Stimulated activated effector memory CD8-positive, alpha-beta T cell treated with anti-CD3 and anti-CD28 coated beads, Interleukin-12 subunit alpha, Interleukin-12 subunit beta, amount 100 ng/mL, for 72 hours (primary cell): ENCODE data around the gene DAND5.
"Not testable (repeated sequence)": the region's sequence is repeated elsewhere in the genome, so short reads cannot be mapped to it uniquely, and the experiment has no call there.

Source experiments
- ATAC-seq: fragments of 150-1000 bp; cut with Tn5 transposase; 2 replicates; pipeline ENCODE4 v1.10.0; 2021
- DNase-seq, 2 donors: peaks; one replicate each; pipeline ENCODE4 v3.0.0; 2021 to 2022; ENCODE audit warnings: low spot score in 2 of 2
- H3K27ac Mint-ChIP-seq: one replicate; pipeline ENCODE4 v1.8.0; 2022; ENCODE audit warnings: mild to moderate bottlenecking, mixed read lengths
- H3K36me3 Mint-ChIP-seq: one replicate; pipeline ENCODE4 v1.8.0; 2022; ENCODE audit warnings: mild to moderate bottlenecking, mixed read lengths
- H3K4me1 Mint-ChIP-seq: one replicate; pipeline ENCODE4 v1.8.0; 2022; ENCODE audit warnings: mixed read lengths
- H3K4me3 Mint-ChIP-seq: one replicate; pipeline ENCODE4 v1.8.0; 2022; ENCODE audit warnings: mild to moderate bottlenecking, mixed read lengths
- H3K9me3 Mint-ChIP-seq: one replicate; pipeline ENCODE4 v1.8.0; 2022; ENCODE audit warnings: mixed read lengths

The DAND5 gene

DNA sequence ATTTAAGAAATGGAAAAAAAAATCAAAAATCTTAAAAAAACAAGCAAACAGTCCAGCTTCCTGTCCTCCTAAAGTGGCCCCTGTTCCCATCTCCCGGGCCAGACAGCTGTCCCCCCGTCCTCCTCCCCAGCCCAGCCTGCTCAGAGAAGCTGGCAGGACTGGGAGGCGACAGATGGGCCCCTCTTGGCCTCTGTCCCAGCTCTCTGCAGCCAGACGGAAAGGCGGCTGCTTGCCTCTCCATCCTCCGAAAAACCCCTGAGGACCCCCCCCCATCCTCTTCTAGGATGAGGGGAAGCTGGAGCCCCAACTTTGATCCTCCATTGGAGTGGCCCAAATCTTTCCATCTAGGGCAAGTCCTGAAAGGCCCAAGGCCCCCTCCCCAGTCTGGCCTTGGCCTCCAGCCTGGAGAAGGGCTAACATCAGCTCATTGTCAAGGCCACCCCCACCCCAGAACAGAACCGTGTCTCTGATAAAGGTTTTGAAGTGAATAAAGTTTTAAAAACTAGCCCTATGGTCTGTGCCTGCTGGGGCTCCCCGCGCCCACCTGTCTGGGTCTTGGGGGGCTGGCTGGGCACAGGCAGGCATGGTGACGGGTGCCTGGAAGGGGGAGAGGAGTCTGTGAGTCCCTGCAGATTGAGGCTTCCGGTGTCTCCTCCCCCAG is 16.1 kb upstream of the DAND5 start:
- H3K27ac Mint-ChIP-seq = peak overlapping the region; percentile 96
- H3K4me3 Mint-ChIP-seq = no peak overlapping the region
- H3K36me3 Mint-ChIP-seq = peaks cover 73% of the 10 kb centered on the region
- DNase-seq (no peak), ATAC-seq (no peak)
- no peaks in the 10 kb centered on the region for H3K9me3 Mint-ChIP-seq
- peaks cover 50% of the 10 kb centered on the region for H3K4me1 Mint-ChIP-seq

DNA sequence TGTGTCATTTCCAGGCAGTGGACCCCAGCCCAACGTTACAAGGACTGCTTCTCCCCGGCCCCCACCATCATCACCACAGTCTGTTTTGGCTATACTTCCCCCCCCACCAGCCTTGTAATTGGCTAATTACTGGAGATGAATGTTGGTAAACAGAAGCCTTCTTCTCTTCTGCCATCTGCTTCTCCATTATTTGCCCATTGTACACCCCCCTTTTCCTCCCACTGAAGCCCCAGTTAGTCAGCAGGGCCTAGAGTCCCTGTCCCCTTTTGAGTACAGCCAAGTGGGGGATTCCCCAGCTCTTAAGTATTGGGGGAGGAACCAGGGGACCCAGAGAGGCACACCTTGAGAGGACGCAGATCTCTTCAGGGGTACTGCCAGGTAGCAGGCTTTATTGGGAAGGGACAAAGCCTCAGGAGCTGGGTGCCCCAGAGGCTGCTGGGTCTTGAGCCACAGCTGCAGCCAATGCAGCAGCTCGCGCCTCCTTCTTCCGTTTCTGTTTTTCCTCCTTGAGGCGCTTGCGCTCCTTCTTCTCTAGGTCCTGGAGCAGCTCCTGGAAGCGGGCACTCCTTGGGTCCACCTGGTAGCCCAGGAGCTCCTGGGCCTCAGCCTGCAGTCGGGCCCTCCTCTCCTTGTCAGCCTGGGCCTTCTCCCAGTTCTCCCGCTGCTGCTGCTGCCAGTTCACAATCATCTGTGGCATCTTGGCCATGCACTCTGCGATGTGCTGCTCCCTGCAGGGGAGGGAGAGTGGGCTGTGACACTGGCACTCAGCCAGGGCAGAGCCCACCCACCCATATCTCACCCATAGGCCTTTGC is 15.4 kb upstream of the DAND5 start:
- H3K36me3 Mint-ChIP-seq = peaks cover 66% of the 10 kb centered on the region
- peaks cover 46% of the 10 kb centered on the region for H3K4me1 Mint-ChIP-seq
- no peak for ATAC-seq

DNA sequence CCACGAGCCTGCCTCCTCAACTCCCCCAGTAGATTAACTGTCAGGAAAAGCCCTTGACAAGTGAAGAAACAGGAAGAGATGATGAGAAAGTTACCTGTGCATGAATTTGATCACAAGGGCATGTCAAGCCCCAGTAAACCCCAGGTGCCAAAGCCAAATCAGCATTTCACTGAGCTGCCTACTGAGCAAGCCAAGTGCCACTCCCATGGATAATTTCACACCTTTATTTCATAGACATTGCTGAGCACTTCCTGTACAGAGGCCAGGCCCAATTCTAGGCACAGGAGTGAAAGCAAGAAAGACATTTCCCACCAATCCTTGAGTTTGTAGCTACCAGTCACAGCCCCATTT is 14.8 kb upstream of the DAND5 start:
- Mint-ChIP-seq H3K4me1 (peaks cover 41% of the 10 kb centered on the region), H3K9me3 (no peaks in the 10 kb centered on the region)

More for the DNA sequence above, 15.4 kb upstream of the DAND5 start:
- Mint-ChIP-seq H3K27ac (peak overlapping the region; percentile 96), H3K9me3 (no peaks in the 10 kb centered on the region), H3K4me3 (peak overlapping the region; percentile 86)
- no peak for DNase-seq

DNA sequence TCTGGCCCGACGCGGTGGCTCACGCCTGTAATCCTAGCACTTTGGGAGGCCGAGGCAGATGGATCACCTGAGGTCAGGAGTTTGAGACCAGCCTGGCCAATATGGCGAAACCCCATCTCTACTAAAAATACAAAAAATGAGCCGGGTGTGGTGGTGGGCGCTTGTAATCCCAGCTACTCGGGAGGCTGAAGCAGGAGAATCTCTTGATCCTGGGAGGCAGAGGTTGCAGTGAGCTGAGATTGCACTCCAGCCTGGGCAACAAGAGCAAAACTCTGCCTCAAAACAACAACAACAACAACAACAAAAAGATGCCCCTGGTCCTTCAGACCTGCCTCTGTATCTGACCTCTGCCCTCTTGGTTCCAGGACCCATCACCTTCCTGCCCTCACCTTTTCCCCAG is 13.8 kb upstream of the DAND5 start:
- Mint-ChIP-seq H3K36me3 (peaks cover 50% of the 10 kb centered on the region), H3K4me1 (peaks cover 31% of the 10 kb centered on the region), H3K27ac (peak overlapping the region; percentile 96), H3K4me3 (peak overlapping the region; percentile 86)
- not testable (repeated sequence) for ATAC-seq, DNase-seq, H3K9me3 Mint-ChIP-seq

More for the DNA sequence above, 14.8 kb upstream of the DAND5 start:
- H3K27ac Mint-ChIP-seq = peak overlapping the region; percentile 96
- no peak for DNase-seq
- H3K4me3 Mint-ChIP-seq = peak overlapping the region; percentile 86
- ATAC-seq = no peak
- H3K36me3 Mint-ChIP-seq = peaks cover 60% of the 10 kb centered on the region

DNA sequence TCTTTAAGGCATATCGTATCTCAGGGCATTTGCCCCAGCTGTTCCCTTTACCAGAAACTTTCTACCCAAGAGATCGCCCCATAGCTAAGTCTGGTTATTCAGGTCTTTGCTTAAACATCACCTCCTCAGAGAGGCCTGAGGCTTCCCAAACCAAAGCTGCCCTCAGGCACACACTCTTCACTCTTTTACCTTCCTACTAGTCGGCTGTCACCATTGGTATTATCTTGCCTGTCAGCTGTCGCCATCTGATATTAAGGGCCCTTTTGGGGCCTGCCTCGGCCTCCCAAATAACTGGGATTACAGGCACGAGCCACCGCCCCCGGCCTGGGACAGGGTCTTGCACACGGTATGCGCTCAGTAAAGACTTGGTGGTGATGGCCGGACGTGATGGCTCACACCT is 13.4 kb upstream of the DAND5 start:
- no peak for ATAC-seq
- Mint-ChIP-seq H3K9me3 (no peaks in the 10 kb centered on the region), H3K4me1 (peaks cover 29% of the 10 kb centered on the region), H3K27ac (peak overlapping the region; percentile 96), H3K36me3 (peaks cover 46% of the 10 kb centered on the region), H3K4me3 (peak overlapping the region; percentile 86)
- DNase-seq = no peak

DNA sequence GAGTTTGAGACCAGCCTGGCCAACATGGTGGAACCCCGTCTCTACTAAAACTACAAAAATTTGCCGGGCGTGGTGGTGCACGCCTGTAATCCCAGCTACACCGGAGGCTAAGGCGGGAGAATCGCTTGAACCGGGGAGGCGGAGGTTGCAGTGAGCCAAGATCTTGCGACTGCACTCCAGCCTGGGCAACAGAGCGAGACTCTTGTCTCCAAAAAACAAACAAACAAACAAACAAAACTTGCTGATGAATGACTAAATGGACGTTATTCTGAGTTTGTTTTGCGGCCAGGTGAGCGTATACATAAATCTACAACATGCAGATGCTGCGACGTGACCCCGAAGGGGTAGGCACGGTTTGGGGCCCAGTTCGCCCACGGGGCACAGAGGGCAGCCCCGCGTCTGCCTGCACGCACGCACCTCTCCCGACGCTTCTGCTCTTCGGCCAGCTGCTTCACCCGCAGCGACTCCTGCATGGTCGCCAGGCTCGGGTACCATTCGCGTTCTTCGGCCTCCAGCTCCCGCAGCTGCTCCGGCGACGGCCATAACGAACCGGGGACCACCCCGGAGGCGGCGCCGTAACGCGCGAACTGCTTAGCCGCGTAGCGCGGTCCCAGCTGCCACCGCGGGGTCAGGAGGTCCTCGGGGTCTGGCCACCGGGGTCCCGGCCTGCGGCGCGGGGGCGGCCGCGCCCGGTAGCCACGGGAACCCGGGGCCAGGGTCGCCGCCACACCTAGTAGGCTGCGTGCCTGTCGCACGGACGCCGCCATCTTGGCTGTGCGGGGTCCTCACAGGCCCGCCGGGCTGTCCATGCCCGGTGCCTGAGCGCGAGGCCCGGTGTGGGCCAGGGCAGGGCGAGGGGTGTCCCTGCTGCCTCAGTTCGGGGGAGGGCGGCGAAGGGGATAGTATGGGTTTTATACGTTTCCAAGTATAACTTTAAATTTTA is 12.7 kb upstream of the DAND5 start, which contains the start of gene GADD45GIP1:
Gene GADD45GIP1, minus strand, starts transcription at position 778 of the 943 bp plus-strand sequence. Its CDS starts 11 bp downstream, at position 767.
- Mint-ChIP-seq H3K4me1 (peaks cover 29% of the 10 kb centered on the region), H3K27ac (peak within 1 kb of the TSS; percentile 96), H3K9me3 (no peaks in the 10 kb centered on the region), H3K4me3 (peak within 1 kb of the TSS; percentile 86), H3K36me3 (peaks cover 39% of the 10 kb centered on the region)
- DNase-seq = peak; percentile 83 to 91
- ATAC-seq = peak; percentile 98

DNA sequence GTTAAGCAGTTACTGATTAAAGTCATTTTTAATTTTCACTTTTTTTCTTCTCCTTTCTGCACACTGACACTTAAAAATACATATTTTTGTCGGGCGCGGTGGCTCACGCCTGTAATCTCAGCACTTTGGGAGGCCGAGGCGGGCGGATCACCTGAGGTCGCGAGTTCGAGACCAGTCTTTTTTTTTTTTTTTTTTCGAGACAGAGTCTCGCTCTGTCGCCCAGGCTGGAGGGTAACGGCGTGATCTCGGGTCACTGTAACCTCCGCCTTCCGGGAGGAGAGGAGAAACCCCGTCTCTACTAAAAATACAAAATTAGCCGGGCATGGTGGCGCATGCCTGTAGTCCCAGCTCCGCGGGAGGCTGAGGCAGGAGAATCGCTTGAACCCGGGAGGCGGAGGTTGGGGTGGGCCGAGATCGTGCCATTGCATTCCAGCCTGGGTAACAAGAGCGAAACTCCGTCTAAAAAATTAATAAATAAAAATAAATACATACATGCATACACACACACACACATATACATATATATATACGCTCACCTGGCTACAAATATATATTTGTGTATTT is 11.9 kb upstream of the DAND5 start:
- peak overlapping the region; percentile 86 for H3K4me3 Mint-ChIP-seq
- not testable (repeated sequence) for H3K9me3 Mint-ChIP-seq, DNase-seq
- peak; percentile 19 for ATAC-seq
- peaks cover 35% of the 10 kb centered on the region for H3K4me1 Mint-ChIP-seq
- H3K36me3 Mint-ChIP-seq = peaks cover 31% of the 10 kb centered on the region
- H3K27ac Mint-ChIP-seq = peak overlapping the region; percentile 96

DNA sequence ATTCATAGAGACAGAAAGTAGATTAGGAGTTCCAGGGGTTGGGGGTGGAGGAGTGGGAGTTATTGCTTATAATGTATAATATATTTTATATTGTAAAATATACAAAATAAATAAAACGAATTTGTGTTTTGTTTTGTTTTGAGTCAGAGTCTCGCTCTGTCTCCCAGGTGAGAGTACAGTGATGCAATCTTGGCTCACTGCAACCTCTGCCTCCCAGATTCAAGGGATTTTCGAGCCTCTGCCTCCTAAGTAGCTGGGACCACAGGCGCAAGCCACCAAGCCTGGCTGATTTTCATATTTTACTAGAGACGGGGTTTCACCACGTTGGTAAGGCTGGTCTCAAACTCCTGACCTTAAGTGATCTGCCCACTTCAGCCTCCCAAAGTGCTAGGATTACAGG is 9.9 kb upstream of the DAND5 start:
- H3K27ac Mint-ChIP-seq = no peak overlapping the region
- no peak for DNase-seq
- ATAC-seq = no peak
- H3K36me3 Mint-ChIP-seq = peaks cover 11% of the 10 kb centered on the region
- H3K4me1 Mint-ChIP-seq = peaks cover 24% of the 10 kb centered on the region
- no peaks in the 10 kb centered on the region for H3K9me3 Mint-ChIP-seq
- no peak overlapping the region for H3K4me3 Mint-ChIP-seq

DNA sequence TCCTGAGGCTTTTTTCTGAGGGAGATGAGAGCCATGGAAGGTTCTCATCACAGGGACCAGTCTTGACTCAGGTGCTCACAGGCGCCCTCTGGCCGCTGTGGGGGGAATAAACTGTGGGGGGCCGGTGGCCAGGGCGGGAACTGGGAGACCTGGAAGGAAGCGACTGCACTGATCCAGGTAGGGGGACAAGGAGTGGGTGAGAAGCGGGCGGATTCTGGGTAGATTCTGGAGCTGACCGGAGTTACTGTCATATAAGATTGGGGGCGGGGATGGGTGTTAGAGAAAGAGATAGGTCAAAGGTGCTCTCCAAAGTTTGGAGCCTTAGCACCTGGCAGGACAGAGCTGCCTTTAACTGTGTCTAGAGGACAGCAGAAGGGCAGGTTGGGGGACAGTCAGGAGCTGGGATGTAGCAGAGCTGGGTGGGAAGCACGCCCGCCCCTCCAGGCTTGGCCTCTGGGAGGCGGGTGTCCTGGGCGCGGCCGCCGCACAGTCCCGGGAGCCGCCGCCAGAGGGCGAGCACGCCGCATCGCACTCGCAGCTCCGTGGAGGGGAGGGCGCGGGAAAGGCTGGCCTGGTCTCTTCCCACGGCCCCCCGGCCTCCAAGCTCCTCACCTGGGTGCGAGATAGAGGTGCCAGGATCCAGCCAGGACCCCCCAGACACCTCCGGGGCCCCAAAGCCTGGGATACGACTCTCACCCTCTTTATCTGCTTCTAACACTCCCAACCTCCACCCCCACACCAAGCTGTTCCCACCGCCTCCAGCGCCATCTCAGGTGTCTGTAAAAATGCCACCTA is 4.2 kb upstream of the DAND5 start:
- peak; percentile 94 to 95 for DNase-seq
- H3K27ac Mint-ChIP-seq = peak overlapping the region; percentile 92
- no peaks in the 10 kb centered on the region for H3K9me3 Mint-ChIP-seq
- peaks cover 22% of the 10 kb centered on the region for H3K4me1 Mint-ChIP-seq
- peak overlapping the region; percentile 91 for H3K4me3 Mint-ChIP-seq
- ATAC-seq = peak; percentile 96
- H3K36me3 Mint-ChIP-seq = no peaks in the 10 kb centered on the region

DNA sequence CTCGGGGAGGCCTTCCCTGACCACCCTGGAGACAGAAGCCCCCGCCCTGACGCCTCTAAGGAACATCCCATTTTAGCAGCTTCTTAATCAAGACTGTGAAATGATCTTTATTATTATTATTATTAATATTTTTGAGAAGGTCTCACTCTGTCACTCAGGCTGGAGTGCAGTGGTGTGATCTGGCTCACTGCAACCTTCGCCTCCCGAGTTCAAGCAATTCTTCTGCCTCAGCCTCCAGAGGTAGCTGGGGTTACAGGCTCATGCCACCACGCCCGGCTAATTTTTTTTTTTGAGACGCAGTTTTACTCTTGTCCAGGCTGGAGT is 3.6 kb upstream of the DAND5 start:
- Mint-ChIP-seq H3K27ac (peak overlapping the region; percentile 92), H3K9me3 (no peaks in the 10 kb centered on the region), H3K36me3 (no peaks in the 10 kb centered on the region), H3K4me3 (peak overlapping the region; percentile 91), H3K4me1 (peaks cover 28% of the 10 kb centered on the region)
- DNase-seq (no peak), ATAC-seq (no peak)

DNA sequence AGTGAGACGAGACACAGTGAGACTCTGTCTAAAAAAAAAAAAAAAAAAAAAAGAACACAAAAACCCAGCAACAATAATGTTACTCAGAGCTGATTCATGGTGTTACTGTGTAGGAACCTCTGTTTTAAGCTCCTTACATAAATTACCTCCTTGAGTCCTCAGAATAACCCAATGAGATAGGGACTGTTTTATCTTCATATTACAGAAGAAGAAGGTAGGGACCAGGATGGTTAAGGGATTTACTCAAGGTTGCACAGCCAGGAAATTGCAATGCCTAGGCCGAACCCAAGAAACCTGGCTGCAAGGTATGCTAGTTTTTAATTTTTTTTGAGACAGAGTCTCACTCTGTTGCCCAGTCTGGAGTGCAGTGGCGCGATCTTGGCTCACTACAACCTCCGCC is 1.5 kb upstream of the DAND5 start:
- DNase-seq (no peak), ATAC-seq (no peak)
- Mint-ChIP-seq H3K9me3 (no peaks in the 10 kb centered on the region), H3K4me3 (no peak overlapping the region), H3K36me3 (no peaks in the 10 kb centered on the region), H3K4me1 (peaks cover 23% of the 10 kb centered on the region), H3K27ac (no peak overlapping the region)

DNA sequence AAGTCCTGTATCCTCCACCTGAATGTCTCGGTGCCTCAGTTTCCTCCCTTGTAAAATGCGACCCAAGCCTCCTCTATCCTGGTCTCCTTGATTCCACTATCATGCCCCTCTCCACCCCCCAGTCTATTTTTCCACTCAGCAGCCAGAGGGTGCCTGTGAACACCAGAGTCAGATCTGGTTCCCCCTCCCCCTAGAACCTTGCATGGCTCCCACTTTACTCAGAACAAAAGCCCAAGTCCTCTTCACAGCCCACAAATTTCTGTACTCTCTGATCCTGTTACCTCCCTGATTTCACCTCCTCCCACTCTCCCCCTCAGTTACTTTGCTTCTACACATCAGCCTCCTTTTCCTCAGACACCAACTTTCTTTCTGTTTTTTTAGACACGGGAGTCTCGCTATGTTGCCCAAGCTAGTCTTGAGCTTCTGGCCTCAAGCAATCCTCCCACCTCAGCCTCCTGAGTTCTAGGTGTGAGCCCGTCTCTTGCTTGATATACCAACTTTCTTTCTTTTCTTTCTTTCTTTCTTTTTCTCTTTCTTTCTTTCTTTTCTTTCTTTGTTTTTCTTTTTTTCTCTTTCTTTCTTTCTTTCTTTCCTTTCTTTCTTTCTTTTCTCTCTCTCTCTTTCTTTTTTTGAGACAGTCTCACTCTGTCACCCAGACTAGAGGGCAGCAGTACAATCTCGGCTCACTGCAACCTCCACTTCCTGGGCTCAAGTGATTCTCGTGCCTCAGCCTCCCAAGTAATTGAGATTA is 869 bp downstream of the DAND5 start:
- no peak for ATAC-seq

DNA sequence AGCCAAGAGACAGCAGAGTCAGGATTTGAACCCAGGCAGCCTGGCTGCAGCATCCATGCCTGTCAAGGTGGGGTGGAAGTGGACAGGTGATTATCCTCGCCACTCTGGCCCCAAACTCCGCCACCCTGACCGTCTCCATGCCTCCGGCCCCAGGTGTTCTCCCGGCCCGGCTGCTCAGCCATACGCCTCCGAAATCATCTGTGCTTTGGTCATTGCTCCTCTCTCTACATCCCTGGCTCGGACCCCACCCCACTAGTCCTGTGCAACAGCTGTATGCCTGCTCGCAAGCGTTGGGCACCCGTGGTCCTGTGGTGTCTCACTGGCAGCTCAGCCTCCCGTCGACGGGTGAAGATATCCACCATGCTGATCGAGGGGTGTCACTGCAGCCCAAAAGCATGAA is 3.9 kb downstream of the DAND5 start:
- H3K4me1 Mint-ChIP-seq = peaks cover 18% of the 10 kb centered on the region
- H3K9me3 Mint-ChIP-seq = no peaks in the 10 kb centered on the region
- no peaks in the 10 kb centered on the region for H3K36me3 Mint-ChIP-seq
- DNase-seq (no peak), ATAC-seq (no peak)
- H3K4me3 Mint-ChIP-seq = no peak overlapping the region
- H3K27ac Mint-ChIP-seq = no peak overlapping the region

More for the DNA sequence above, 869 bp downstream of the DAND5 start:
- no peak for DNase-seq
- no peaks in the 10 kb centered on the region for H3K9me3 Mint-ChIP-seq
- H3K4me1 Mint-ChIP-seq = peaks cover 17% of the 10 kb centered on the region
- H3K27ac Mint-ChIP-seq = peak overlapping the region; percentile 5
- no peak overlapping the region for H3K4me3 Mint-ChIP-seq
- H3K36me3 Mint-ChIP-seq = no peaks in the 10 kb centered on the region
